Stimulated activated CD4-positive, alpha-beta T cell treated with anti-CD3 and anti-CD28 coated beads, TNF-alpha, amount 100 ng/mL, for 4 hours (primary cell): ENCODE results near the gene EXOC6B.
A peak's percentile ranks its signal among the peaks of the same experiment; 100 is the strongest.

Experiments used
- DNase-seq, 3 experiments: peaks; one replicate each; pipeline ENCODE4 v3.0.0-alpha.2; 2020; ENCODE audit warnings: low read depth in 3 of 3

The EXOC6B gene

DNA sequence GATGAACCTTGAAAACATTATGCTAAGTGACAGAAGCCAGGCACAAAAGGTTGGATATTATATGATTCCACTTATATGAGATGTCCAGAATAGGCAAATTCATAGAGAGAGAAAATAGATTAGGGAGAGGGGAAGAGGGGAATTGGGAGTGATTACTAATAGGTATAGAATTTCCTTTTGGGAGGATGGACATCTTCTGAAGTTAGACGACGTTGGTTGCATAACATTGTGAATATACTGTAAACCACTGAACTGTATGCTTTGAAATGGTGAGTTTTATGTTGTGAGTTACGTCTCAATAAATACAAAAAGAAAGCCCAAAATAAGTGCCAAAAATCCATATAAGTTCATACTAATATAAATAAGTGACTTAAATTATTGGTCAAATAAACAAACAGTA, 659.6 kb downstream of the EXOC6B start:
- DNase-seq = no peak

GRCh38 chr2:72165792-72166191, 660.0 kb downstream of the EXOC6B start:
- no peak for DNase-seq

GRCh38 chr2:72162574-72162973, 663.3 kb downstream of the EXOC6B start:
- no peak for DNase-seq

DNA sequence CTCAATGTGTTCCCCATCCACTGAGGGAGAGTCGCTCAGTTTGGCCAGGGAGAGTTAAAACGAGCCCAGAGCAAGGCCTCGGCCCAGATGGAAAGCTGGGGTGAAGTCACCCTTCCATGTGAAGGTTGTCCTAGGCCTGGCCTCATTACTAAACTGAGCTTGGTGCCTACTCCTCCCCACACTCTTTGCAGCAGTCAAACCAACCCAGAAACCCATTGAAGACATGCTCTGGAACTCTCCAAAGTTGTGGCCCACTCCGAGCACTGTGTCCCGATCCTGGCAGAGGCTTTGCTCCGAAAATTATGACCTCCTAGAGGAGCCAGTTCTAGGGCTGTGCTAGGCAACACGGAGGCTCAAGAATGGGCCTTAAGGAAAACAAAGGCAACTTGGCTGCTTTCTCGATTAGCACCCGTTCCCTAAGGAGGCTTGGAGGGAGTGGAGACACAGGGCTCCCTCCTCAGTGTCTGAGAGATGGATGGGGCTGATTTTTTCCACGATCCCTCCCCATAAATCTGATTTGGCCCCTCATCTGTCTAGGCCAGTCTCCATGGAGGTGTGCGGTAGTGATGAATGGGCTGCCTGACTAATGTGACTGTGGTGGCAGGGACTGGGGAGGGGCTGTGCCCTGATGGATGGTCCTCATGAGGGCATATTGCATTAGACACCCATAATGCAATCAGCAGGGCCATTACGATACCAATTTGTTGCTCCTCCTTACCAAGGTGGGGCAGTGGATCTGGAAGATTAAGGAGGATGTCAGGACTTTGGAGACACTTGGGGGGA, 666.4 kb downstream of the EXOC6B start:
- DNase-seq = no peak

GRCh38 chr2:72157871-72158771, 667.7 kb downstream of the EXOC6B start:
- DNase-seq = no peak

DNA sequence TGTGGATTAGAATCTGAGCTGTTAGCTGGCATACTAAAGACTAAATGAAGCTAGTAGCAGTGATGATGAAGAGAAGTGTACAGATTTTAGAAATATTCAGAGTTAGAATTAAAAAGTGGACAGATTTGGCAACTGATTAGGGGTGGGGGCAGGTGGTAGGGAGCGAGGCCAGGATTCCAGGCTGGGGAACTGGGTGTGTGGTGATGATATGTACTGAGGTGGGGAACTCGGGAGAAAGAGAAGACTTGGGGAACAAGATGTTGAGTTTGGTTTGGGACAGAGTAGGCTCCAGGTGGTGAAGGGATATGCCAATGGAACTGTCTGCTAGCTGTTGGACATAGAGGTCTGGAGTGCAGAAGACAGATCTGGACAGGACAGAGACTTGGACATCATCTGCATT, 669.0 kb downstream of the EXOC6B start:
- DNase-seq = no peak

DNA sequence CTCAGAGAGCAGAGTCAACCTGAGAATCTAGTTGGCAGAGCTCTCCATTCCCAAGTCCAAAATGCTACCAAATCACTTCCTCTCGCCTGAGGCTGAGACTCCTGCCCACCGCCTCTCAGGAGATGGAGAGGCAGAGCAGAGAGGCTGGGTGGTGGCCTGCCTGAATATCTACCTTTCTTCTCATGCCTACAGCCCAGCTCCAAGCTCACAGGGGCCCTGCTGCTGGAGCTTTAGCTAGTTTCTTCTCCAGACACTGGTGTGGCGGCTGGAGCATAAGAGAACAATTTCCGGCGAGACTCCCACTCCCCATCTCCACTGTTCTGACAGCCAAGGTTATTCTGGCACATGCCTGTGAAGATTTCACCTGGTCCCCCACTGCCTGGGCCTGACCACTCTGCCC, 670.1 kb downstream of the EXOC6B start:
- DNase-seq = no peak

GRCh38 chr2:72155151-72155550, 670.7 kb downstream of the EXOC6B start:
- DNase-seq = no peak

- DNase-seq = no peak
Observed at GRCh38 chr2:72154386-72154975, 671.4 kb downstream of the EXOC6B start.

DNA sequence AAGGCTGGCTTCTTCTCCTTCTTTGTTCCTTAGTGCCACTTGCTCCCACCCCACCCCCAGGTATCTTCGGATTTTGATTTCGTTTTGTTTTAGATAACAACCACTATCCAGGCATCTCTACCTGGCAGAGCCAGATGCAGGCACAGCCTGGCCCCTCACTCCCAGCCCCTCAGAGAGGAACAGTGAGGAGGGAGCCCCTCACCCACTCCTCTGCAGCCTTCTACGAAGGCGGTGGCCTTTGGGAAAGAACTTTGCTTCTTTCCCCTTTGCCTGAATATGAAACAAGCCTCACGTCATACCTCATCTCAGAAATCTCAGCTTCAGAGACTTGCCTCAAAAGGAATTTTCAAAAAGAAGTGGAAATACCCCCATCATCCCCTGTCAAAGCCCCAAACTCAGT, 671.9 kb downstream of the EXOC6B start:
- DNase-seq = no peak

- DNase-seq = no peak
Observed at GRCh38 chr2:72153026-72153791, 672.6 kb downstream of the EXOC6B start.

GRCh38 chr2:72150861-72151356, 674.9 kb downstream of the EXOC6B start:
- no peak for DNase-seq

DNA sequence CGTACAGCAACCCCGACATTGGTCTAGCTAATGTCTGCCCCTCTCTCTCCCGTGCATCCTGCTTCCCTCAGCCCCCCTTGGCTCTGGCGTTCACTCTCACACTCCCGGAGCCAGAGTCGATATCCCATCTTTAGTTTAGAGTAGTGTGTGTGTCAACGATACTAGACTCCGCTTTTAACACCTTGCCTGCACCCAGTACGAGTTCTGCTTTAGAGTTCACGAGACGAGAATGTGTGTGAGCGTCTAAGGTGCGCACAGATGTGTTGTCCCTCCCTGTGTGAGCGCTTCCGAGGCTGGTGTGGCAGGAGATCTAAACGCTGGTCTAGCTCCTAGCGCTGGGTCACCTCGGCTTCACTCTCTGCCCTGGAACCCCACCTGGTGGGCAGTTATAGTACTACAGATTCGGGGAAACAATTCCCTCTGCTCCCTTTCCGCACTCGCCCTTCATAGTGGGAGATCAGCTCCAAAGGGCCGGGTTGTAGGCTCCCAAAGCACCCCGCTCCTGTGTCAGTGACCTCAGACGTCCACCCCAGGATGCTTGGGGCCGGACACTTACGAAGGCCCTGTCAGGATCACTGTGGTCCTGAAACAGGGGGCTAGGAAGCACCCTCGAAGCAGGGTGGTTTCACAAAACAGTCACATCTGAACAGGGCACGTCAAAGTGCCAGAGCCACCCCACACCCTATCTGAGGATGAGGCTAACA, 675.5 kb downstream of the EXOC6B start:
- DNase-seq = peak in 1 of 3 experiments; percentile 35

DNA sequence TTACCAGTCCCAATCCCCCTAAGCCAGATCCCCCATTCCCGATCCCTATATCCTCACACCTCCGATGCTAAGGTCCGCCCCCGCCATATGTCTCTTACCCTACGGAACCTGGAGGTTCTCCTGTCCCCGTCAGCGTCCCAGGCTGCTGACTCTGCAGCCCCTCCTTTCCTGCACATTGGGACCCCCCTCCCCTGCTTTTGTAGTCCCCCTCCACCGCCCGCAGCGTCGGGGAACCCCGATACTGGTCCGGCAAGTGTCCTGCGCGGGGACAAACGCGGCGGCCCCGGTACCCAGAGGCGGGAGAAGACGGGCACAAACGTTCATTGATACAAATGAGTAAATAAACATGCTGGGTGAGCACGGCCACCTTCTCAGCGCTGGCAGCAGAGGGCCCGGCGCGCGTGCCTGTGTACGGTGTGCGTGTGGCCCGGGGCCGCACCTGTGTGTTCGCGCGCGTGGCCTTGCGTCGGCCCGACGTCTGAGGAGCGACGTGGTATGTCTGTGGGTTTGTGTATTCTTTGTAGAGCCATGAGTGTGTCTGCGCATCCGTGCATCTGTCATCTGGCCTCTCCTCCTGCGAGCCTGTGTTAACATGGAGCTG, 676.2 kb downstream of the EXOC6B start:
- no peak for DNase-seq

DNA sequence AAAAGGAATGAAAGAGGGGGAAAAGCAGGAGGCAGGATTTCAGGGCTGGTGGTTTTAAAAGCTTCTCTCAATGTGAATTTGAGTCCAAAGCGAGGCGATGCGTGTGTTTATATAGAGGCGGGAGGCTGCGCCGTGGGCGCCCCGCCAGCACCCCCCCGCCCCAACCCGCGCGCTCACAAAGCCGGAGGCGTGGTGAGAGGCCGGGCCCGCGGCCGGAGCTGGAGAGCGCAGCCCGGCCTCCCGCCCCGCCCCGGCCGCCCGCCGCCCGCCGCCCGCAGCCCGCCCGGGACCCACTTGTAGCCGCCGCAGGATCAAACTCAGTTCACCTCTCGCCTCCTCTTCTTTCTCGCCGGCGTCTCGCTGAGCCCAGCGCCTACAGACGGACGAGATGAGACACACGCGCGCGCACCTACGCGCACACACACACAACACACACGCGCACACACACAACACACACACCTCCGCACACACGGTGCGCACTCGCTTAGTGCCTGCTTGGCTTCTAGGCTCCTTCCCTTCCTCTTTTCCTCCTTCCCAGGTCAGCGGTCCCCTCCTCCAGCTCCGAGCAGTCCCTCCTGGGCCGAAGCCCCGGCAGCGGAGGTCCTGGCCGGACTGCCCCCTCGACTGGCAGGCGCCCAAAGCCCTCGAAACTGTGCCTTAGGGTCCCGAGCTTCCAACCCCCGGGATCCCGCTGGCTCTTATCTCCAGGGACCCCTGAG, 676.8 kb downstream of the EXOC6B start:
- no peak for DNase-seq

DNA sequence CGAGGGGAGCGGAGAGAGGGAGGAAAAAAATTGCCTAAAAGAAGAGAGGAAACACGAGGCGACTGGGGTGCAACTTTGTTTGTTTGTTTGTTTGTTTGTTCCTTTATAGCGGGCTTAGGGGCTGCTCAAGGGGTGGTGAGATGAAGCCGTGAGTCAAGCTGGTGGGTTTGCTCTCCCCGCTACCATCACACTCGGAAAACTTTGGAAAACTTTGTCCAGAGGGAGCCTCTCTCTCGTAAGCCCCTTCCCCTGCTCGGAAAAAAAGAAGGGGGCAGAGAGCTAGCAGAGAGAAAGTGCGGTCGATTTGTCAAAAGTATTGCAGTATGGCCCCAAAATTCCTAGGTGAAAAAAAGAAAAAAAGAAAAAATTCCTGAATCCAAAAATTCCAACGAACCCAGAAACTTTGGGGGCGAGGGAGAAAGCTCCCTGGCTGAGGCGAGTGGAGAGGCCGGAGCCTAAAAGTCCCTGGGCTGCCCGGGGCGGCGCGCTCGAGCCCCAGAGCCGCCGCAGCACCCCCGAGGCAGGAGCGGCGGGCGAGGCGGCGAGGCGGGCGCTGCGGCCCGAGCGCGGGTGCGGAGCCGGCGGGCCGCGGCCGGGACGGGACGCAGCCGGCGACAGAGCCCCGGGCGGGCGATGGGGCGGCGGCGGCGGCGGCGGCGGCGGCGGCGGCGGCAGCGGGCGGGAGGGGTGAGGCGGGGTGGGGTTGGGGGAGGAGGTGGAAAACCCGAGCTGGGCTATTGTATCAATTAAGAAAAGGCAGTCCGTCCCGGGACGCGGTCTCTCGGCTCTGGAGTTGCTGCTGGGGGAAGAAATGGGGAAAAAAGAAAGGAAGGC, 677.6 kb downstream of the EXOC6B start:
- DNase-seq = no peak

DNA sequence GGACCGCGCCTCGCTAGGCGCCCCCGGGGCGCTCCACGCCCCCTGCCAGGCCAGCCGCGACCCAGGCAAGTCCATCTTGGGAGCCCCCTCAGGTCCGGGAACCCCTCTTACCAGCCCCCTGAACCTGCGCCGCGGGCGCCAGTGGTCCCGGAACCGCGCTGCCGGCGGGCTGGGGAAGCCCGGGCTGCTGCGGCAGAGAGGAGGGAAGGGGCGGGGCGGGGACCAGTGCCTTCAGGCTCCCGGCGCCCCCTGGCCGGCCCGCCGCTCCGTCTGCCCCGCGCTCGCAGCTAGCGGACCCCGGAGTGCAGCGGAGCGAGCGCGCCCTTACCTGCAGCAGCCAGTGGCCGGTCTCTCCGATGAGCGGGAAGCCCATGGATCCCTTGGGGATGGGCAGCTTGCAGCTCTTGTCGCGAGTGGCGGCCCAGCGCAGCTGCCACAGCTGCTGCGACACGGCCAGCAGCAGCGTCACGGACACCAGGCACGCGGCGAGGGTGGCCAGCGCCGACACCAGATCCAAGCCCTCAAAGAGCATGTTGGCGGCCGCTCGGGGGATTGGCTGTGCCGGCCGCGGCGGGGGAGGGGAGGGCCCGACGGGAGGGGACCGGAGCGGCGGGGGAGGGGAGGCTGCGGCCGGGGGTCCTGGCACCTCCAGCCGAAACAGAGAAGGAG, 678.4 kb downstream of the EXOC6B start, which contains the start of gene CYP26B1:
Gene CYP26B1 (minus strand): TSS at position 560 of the 669 bp plus-strand sequence. CDS start 28 bp downstream, at position 532.
- DNase-seq = no peak
